NT2/D1 (cell line): ENCODE data around the gene CALML3.

Experiments used
- DNase-seq: peaks from one replicate; pipeline ENCODE4 v3.0.0-alpha.2; 2011; ENCODE audit warnings: low read depth, low spot score
- H3K27me3 ChIP-seq: 2 replicates; pipeline ENCODE4 v1.6.0; 2011; ENCODE audit warnings: mild to moderate bottlenecking; ENCODE audit not compliant: insufficient read length, insufficient read depth
- H3K36me3 ChIP-seq: 2 replicates; pipeline ENCODE4 v1.6.1; 2011; ENCODE audit warnings: mild to moderate bottlenecking, low read length, mixed read lengths; ENCODE audit not compliant: insufficient read depth, insufficient read length
- H3K4me1 ChIP-seq: 2 replicates; pipeline ENCODE4 v1.5.1; 2011; ENCODE audit not compliant: insufficient read depth, insufficient read length
- H3K4me3 ChIP-seq: 2 replicates; pipeline ENCODE4 v1.5.1; 2011; ENCODE audit warnings: low read depth; ENCODE audit not compliant: insufficient read length
- H3K9ac ChIP-seq: 2 replicates; pipeline ENCODE4 v1.6.0; 2011; ENCODE audit warnings: low read depth; ENCODE audit not compliant: insufficient read length
- H3K9me3 ChIP-seq: 2 replicates; pipeline ENCODE4 v1.5.1; 2011; ENCODE audit warnings: mild to moderate bottlenecking, low read length; ENCODE audit not compliant: insufficient read depth
- SUZ12 ChIP-seq: IDR thresholded peaks from 2 replicates; pipeline ENCODE4 v1.6.1; 2011; ENCODE audit not compliant: insufficient read length, insufficient read depth; ENCODE audit errors: extremely low read depth
- YY1 ChIP-seq: IDR thresholded peaks from 2 replicates; pipeline ENCODE4 v1.6.1; 2011; ENCODE audit not compliant: insufficient read length, insufficient read depth
- ZNF274 ChIP-seq: IDR thresholded peaks from 2 replicates; pipeline ENCODE4 v1.6.1; 2011; ENCODE audit warnings: mild to moderate bottlenecking, low read depth, low read length

The CALML3 gene

GRCh38 chr10:5493691-5494090, 31.1 kb upstream of the CALML3 start:
- peaks cover 19% of the 10 kb centered on the region; the same call in 1 of the 2 replicates for H3K9me3 ChIP-seq
- no peaks in the 10 kb centered on the region for H3K27me3 ChIP-seq
- peaks cover 7% of the 10 kb centered on the region for H3K4me1 ChIP-seq
- no peak for DNase-seq
- H3K9ac ChIP-seq = no peak overlapping the region
- H3K36me3 ChIP-seq = no peaks in the 10 kb centered on the region
- no peak overlapping the region for H3K4me3 ChIP-seq
- TF ChIP-seq SUZ12 = no peak
- no peak for TF ChIP-seq ZNF274
- TF ChIP-seq YY1 = no peak

- no peak for TF ChIP-seq ZNF274
- TF ChIP-seq SUZ12 = no peak
- TF ChIP-seq YY1 = no peak
- Histone ChIP-seq H3K36me3 (no peaks in the 10 kb centered on the region), H3K4me1 (peaks cover 7% of the 10 kb centered on the region), H3K9me3 (peaks cover 19% of the 10 kb centered on the region; the same call in 1 of the 2 replicates), H3K27me3 (no peaks in the 10 kb centered on the region), H3K9ac (no peak overlapping the region), H3K4me3 (no peak overlapping the region)
- DNase-seq = no peak
These were observed 30.1 kb upstream of the CALML3 start for GRCh38 chr10:5494611-5495010.

GRCh38 chr10:5496261-5497250, 28.2 kb upstream of the CALML3 start:
- no peaks in the 10 kb centered on the region for H3K36me3 ChIP-seq
- H3K4me1 ChIP-seq = peaks cover 7% of the 10 kb centered on the region
- no peak overlapping the region for H3K4me3 ChIP-seq
- no peak overlapping the region for H3K9ac ChIP-seq
- TF ChIP-seq YY1 (no peak), ZNF274 (no peak), SUZ12 (no peak)
- peaks cover 13% of the 10 kb centered on the region; the same call in 1 of the 2 replicates for H3K9me3 ChIP-seq
- no peak for DNase-seq
- H3K27me3 ChIP-seq = no peaks in the 10 kb centered on the region

- Histone ChIP-seq H3K4me3 (no peak overlapping the region), H3K4me1 (peaks cover 7% of the 10 kb centered on the region), H3K36me3 (no peaks in the 10 kb centered on the region), H3K9ac (no peak overlapping the region), H3K27me3 (no peaks in the 10 kb centered on the region), H3K9me3 (peaks cover 6% of the 10 kb centered on the region; the same call in 1 of the 2 replicates)
- TF ChIP-seq YY1 = no peak
- no peak for TF ChIP-seq ZNF274
- TF ChIP-seq SUZ12 = no peak
- DNase-seq = no peak
These were observed 27.5 kb upstream of the CALML3 start for GRCh38 chr10:5497289-5497688.

- TF ChIP-seq YY1 = no peak
- TF ChIP-seq ZNF274 = no peak
- no peak for TF ChIP-seq SUZ12
- Histone ChIP-seq H3K4me3 (no peak overlapping the region), H3K9ac (no peak overlapping the region), H3K27me3 (no peaks in the 10 kb centered on the region), H3K9me3 (no peaks in the 10 kb centered on the region), H3K36me3 (no peaks in the 10 kb centered on the region), H3K4me1 (peaks cover 7% of the 10 kb centered on the region)
- DNase-seq = no peak
These were observed 26.6 kb upstream of the CALML3 start for GRCh38 chr10:5497948-5498730.

GRCh38 chr10:5498791-5499492, 25.8 kb upstream of the CALML3 start:
- TF ChIP-seq YY1 (no peak), ZNF274 (no peak)
- H3K4me1 ChIP-seq = peaks cover 7% of the 10 kb centered on the region
- no peak for DNase-seq

More at GRCh38 chr10:5498791-5499492, 25.8 kb upstream of the CALML3 start:
- H3K9me3 ChIP-seq = no peaks in the 10 kb centered on the region
- H3K9ac ChIP-seq = no peak overlapping the region
- H3K27me3 ChIP-seq = no peaks in the 10 kb centered on the region
- no peak overlapping the region for H3K4me3 ChIP-seq
- no peaks in the 10 kb centered on the region for H3K36me3 ChIP-seq
